Cardiac fibroblast (primary cell): ENCODE results near the gene AKNAD1.
"Not testable (repeated sequence)": the region's sequence is repeated elsewhere in the genome, so short reads cannot be mapped to it uniquely, and the experiment has no call there.

ENCODE experiments used
- DNase-seq, 2 donors: peaks; one replicate each; pipeline versions ENCODE4 v3.0.0 to v3.0.0-alpha.2; 2010; ENCODE audit warnings: low read depth in 2 of 2
- H3K4me3 ChIP-seq, 2 donors: replicated peaks in 1 of 2; 1 replicate in 1 of 2; 2 replicates in 1 of 2; pipeline ENCODE4 v1.5.1; 2011; ENCODE audit warnings: low read depth in 2 of 2, low read length in 2 of 2, mild to moderate bottlenecking in 2 of 2, moderate library complexity in 1 of 2
- TF ChIP-seq, protein P1 (sequence below): IDR thresholded peaks from one replicate; pipeline ENCODE4 v1.5.1; 2011; ENCODE audit warnings: low read depth, mild to moderate bottlenecking, low read length, inconsistent platforms

Gene AKNAD1

DNA sequence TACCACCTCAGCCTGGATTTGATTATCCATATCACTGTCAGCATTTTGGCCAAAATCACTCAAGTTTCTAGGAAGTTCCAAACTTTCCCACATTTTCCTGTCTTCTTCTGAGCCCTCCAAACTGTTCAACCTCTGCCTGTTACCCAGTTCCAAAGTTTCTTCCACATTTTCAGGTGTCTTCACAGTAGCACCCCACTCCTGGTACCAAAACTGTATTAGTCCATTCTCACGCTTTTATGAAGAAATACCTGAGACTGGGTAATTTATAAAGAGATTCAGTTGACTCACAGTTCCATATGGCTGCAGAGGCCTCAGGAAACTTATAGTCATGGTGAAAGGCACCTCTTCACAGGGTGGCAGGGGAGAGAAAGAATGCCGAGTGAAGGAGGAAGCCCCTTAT is 71.0 kb downstream of the AKNAD1 start:
- TF ChIP-seq, protein P1, sequence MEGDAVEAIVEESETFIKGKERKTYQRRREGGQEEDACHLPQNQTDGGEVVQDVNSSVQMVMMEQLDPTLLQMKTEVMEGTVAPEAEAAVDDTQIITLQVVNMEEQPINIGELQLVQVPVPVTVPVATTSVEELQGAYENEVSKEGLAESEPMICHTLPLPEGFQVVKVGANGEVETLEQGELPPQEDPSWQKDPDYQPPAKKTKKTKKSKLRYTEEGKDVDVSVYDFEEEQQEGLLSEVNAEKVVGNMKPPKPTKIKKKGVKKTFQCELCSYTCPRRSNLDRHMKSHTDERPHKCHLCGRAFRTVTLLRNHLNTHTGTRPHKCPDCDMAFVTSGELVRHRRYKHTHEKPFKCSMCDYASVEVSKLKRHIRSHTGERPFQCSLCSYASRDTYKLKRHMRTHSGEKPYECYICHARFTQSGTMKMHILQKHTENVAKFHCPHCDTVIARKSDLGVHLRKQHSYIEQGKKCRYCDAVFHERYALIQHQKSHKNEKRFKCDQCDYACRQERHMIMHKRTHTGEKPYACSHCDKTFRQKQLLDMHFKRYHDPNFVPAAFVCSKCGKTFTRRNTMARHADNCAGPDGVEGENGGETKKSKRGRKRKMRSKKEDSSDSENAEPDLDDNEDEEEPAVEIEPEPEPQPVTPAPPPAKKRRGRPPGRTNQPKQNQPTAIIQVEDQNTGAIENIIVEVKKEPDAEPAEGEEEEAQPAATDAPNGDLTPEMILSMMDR: no peak
- H3K4me3 ChIP-seq: no peak overlapping the region
- no peak for DNase-seq

DNA sequence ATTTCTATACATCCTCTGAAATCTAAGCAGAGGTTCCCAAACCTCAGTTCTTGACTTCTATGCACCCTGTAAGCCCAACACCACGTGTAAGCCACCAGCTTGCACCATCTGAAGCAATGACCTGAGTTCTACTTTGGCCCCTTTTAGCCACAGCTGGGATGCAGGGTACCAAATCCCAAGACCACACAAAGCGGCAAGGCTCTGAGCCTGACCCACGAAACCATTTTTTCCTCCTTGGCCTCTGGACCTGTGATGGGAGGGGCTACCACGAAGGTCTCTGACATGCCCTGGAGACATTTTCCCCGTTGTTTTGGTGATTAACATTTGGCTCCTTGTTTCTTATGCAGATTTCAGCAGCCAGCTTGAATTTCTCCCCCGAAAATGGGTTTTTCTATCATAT is 71.6 kb downstream of the AKNAD1 start:
- TF ChIP-seq, protein P1: no peak

DNA sequence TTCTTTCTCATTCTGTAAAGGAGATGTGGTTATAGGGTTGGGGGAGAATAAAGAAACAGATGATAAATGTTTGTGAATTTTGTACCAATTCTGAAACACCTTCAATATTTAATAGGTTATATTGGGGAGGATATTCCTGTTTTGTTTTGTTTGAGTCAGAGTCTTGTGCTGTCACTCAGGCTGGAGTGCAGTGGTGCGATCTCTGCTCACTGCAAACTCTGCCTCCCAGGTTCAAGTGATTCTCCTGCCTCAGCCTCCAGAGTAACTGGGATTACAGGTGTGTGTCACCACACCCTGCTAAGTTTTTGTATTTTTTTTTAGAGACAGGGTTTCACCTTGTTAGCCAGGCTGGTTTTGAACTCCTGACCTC is 75.3 kb downstream of the AKNAD1 start:
- H3K4me3 ChIP-seq, DNase-seq: not testable (repeated sequence)

More for the DNA sequence above, 71.6 kb downstream of the AKNAD1 start:
- H3K4me3 ChIP-seq: no peak overlapping the region
- no peak for DNase-seq

DNA sequence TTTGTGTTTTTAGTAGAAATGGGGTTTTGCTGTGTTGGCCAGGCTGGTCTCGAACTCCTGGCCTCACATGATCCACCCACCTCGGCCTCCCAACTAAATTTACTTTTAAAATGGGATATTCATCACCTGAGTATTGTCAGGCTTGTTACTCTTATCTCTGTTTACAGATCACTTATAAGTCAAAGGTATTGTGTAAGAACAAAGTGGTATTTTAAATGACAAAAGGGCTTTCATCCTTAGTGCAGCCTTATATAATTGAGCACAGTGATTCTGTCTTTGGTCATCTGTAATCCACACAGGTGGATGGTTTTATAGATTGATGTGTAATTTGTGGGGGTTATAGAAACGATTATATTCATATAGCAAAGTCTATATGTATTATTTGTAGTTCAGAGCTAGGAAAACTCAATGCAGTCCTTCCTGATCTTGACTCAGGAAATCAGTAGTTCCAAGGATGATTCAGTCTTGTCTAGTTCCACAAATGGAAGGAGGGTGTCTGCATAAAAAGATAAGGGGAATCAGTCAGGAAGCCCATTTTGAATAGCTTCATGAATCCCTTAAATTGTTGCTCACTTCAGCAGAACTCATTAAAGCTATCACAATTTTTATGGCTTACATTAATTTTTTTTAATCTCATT is 75.8 kb downstream of the AKNAD1 start:
- H3K4me3 ChIP-seq: no peak overlapping the region
- TF ChIP-seq, protein P1: no peak
- no peak for DNase-seq

DNA sequence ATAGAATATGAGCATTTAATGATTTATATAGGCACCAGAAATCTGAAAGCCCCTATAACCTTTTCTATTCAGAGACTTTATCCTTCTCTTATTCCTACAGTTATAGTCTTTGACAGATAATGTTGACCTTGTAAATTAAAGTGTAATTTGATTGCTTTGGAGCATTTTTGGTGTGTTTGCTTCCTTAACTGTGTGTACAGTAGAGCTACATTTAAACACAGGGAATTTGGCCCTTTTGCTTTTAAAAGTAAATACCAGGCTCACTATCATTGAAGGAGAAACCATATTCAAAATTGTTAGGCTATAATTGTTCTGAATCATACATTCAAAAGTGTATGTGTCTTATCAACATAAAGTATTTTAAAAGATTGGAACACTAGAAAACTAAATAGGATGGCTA is 77.4 kb downstream of the AKNAD1 start:
- H3K4me3 ChIP-seq: no peak overlapping the region
- DNase-seq: no peak
- TF ChIP-seq, protein P1: no peak

DNA sequence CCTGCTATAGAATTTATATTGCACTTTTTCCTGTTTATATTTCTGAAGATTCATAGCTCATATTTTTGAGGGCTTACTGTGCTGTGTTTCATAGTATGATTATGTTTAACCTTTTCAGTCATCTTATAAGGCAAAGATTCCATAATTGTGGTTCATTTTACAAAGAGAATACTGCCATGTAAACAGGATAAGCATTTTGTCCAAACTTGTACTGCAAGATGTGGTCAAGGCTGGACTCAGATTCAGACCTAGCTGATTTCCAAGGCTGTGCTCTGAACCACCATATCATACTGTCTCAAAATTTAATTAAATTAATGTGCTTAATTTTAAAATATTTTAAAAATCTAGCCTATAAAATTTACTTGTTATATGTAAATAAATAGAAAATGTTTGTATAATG is 79.1 kb downstream of the AKNAD1 start:
- no peak overlapping the region for H3K4me3 ChIP-seq
- TF ChIP-seq, protein P1: no peak
- no peak for DNase-seq

DNA sequence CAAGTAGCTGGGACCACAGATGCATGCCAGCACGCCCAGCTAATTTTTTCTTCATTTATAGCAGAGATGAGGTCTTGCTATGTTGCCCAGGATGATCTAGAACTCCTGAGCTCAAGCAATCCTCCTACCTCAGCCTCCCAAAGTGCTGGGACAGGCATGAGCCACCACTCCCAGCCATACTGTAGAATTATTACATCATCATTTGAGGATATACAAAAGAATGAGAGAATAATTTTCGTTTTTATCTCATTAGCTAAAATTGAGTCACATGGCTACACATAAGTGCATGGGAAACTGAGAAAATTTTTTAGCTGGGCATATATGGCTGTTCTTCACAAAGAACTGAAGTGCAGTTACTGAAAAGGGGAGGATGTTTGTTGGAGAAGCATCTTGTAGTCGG is 89.2 kb downstream of the AKNAD1 start:
- TF ChIP-seq, protein P1: no peak
- no peak for DNase-seq
- H3K4me3 ChIP-seq: no peak overlapping the region
